Dermis blood vessel endothelial cell (primary cell): Measurements from ENCODE around the gene PTPRU. TPM values are rescaled to one million over a fixed set of nuclear protein-coding genes. Genes with fewer than 3 reads are reported as not detected.

Experiments
- DNase-seq: peaks from one replicate; pipeline ENCODE4 v3.0.0; 2010
- total RNA-seq: library from RNA; depleted of rRNA; stranded (reverse); fragments of >200 nt; gene quantifications from 2 replicates; pipeline ENCODE4 v1.2.3, GENCODE V29; 2014

Gene PTPRU
- total RNA-seq, 1 donor from 2014 or later, result 2.4 TPM

DNA sequence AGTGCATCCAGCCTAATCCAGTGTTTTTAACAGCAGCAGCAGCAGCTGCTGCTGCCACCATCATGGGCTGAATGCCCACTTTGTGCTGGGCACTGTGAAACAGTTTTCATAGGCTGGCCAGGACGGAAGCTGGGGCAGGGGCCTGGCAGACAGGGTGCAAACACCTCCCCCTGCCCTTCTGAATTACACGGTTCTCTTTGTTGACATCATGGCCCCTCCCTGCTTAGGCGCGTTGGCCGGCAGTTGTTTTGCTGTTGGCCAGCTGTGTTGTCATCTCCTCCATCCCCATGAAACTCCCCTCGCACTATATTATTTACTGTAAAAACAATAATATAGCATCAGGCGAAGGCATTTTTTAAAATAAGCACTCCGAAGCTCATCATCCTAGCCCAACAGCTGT is 33.1 kb downstream of the PTPRU start:
- no peak for DNase-seq

DNA sequence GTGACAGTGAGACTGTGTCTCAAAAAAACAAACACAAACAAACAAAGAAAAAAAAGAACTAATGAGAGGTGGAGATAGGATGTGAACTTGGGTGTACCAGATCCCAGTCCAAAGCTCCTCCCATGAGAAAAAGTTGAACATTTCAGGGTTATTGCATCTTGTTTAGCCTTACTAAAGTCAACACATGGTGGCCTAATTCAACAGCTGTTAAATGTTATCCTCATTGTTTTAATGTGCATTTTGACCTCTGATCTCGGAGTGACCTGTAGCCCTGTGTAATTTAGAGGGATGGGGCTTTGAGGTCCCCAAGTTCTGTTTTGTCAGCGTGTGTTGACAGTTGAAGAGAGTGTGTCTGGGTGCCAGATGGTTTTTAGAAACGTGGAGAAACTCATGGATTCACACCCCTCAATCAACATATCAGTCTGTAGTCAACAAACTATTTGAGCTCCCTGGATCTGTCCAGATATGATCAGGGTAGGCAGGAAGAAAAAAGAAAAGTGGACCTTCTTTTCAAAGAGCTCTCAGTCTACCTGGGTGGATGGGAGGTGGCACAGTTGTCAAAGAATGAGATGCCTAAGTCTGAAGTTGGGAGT is 34.7 kb downstream of the PTPRU start:
- DNase-seq, result no peak

DNA sequence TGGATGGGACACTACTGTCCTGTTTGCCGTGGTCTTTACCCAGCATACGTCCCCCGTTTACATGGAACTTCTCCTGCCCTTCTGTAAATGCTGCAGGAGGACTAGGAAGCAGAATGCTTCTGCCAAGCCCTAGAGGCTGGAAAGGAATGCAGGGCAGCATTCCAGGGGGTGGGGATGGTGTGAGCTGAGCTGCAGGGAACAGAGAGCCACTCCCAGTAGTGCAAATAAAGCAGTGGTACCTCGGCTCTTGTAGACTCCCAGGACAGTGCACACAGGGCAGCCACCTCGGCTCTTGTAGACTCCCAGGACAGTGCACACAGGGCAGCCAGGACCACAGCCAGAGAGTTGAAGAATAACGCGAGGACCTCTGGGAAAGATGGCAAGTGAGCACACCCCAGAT is 35.4 kb downstream of the PTPRU start:
- peak; percentile 30 for DNase-seq

DNA sequence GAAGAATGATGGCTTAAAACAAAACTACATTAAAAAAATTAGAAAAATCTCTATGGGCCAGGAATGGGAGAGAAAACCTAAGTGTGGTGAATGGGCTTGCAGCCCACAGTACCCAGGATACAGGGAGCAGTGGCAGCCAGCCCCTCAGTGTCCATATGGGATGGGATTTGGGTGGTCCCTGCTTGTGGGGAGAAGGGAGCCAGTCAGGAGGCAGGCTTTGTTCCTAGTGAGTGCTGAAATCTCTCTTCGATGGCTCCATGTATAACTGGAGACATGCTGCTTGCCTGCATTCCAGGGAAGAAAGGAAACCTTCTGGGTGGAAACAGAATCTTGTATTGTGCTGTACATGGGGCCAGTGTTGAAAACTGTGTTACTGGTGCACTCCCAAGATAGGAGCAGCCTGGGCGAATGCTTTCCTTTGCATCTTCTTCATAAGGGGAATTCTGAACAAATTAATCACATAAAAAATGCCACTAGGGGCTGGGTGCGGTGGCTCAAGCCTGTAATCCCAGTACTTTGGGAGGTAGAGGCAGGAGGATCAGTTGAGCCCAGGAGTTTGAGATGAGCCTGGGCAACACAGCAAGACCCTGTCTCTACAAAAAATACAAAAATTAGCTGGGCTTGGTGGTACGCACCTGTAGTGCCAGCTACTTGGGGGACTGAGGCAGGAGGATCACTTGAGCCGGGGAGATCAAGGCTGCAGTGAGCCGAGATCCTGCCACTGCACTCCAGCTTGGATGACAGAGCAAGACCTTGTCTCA is 36.0 kb downstream of the PTPRU start:
- DNase-seq, result no peak

DNA sequence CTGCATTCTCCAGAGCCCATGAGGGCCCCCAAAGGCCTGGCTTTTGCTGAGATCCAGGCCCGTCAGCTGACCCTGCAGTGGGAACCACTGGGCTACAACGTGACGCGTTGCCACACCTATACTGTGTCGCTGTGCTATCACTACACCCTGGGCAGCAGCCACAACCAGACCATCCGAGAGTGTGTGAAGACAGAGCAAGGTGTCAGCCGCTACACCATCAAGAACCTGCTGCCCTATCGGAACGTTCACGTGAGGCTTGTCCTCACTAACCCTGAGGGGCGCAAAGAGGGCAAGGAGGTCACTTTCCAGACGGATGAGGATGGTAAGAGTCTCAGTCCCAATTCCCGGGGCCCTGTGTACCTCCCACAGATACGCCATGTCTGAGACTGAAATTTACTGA is 39.1 kb downstream of the PTPRU start:
- no peak for DNase-seq

DNA sequence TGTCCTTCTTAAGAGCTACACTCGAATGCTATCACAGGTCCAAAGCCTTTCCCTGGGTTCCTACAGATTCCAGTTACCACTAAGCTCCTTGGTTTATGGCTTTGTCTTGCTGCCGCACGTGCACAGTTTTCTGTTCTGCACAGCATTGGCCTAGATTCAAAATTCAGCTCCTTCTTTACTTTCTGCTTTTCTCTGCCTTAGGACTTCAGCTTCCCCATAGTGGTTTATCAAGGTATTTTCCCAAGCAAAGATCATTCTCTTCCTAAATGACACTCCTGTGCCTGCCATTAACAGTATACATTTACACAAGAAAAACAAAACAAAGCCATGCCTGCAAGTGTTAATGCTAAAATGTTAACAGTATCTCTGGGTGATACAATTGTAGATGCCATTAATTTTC is 41.8 kb downstream of the PTPRU start:
- no peak for DNase-seq

DNA sequence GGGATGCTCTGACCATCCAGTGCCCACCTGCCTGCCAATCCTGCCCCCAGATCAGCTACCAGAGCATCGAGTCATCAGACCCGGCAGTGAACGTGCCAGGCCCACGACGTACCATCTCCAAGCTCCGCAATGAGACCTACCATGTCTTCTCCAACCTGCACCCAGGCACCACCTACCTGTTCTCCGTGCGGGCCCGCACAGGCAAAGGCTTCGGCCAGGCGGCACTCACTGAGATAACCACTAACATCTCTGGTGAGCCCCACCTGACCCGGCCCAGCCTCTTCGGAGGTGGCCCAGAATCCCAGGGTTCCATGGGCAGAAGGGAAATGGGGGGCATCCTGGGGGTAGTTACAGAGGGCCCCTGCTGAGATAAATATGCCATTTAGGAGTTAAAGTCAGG is 43.1 kb downstream of the PTPRU start:
- no peak for DNase-seq

DNA sequence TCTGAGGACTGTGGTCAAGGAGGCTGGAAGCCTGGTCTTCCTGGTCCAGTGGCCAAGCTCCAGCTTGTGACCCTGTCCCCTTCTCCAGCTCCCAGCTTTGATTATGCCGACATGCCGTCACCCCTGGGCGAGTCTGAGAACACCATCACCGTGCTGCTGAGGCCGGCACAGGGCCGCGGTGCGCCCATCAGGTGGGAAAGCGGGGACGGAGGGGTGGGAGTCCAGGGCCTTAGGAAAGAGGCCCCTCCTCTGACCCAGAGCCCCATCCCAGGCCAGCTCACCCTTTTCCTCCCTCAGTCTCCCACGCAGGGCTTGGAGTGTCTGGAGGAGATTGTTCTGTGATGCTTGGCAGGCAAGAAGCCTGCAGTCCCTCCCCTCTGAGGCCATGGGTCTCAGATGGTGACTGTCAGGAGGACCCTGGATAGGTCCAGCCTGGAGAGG is 43.6 kb downstream of the PTPRU start:
- DNase-seq, result no peak

DNA sequence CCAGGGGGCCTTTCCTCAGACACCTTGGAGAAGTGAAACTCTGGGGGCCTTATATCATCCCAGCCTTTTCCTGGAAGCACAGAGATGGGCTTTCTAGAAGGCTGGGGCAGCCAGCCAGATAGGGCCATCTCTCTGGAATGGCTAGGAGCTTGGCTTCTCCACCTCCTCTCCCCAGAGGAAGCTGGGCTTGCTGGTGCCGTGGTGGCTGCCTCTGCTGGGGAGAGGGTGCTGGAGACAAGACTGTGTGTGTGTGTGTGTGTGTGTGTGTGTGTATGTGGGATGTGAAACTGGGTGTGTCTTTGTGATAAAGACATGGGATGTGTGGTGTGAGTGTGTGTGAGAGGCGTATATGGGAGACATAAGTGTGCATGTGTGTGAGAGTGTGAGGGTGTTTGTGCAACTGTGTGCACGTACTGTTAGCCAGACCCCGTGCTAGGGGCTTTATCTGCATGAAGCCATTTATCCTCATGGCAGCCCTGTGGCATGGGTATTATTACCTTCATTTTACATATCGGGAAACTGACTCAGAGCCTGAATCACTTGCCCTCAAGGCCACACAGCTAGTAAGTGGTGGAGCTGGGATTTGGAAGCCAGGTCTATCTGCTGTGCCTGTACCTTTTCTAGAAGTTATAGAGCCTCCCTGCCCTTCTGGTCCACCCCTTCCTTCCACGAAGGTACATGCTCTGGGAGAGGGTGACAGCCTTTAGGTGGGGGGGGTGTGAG is 44.2 kb downstream of the PTPRU start:
- peak; percentile 31 for DNase-seq

DNA sequence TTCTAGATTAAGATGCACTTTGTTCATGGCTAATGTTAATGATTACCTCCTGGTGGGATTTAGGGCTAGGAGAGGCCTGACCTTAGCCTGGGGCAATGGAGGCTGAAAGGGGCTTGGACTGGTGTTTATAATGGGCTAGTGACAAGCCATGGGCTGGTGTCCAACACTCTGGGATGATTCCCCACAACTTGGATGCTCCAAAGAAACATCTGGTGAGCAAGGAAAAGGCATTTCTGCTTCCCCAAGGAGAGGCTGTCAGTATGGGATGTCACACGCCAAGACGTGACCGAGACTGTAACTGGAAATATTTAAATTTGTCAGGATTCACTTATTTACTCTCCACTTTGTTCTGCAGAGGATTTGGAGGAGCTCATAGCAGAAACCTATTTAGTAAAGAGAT is 45.2 kb downstream of the PTPRU start:
- no peak for DNase-seq

DNA sequence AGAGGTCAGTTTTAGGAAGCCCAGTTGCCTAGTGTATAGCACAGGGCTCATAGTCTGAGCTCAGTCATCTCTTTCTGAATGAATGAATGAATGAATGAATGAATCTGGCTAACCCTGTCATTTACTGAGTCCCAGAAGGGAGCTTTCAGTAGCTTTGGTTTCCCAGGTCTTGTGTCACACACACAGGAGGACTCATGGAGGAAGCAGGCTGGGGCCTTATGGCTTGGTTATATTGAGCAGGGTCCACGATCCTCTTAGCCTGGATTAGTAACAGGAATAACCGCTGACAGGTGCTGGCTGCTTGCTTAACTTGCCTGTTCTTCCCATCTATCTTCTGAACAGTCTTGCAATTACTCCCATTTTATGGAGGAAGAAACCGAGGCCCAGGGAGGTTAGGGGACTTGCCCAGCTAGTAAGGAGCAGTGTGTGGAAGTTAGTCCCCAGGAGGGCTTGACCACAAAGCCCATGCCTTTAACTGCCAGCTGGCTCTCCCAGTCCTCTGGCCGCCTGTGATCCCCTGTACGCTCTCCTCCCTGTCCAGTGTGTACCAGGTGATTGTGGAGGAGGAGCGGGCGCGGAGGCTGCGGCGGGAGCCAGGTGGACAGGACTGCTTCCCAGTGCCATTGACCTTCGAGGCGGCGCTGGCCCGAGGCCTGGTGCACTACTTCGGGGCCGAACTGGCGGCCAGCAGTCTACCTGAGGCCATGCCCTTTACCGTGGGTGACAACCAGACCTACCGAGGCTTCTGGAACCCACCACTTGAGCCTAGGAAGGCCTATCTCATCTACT is 46.0 kb downstream of the PTPRU start:
- no peak for DNase-seq

DNA sequence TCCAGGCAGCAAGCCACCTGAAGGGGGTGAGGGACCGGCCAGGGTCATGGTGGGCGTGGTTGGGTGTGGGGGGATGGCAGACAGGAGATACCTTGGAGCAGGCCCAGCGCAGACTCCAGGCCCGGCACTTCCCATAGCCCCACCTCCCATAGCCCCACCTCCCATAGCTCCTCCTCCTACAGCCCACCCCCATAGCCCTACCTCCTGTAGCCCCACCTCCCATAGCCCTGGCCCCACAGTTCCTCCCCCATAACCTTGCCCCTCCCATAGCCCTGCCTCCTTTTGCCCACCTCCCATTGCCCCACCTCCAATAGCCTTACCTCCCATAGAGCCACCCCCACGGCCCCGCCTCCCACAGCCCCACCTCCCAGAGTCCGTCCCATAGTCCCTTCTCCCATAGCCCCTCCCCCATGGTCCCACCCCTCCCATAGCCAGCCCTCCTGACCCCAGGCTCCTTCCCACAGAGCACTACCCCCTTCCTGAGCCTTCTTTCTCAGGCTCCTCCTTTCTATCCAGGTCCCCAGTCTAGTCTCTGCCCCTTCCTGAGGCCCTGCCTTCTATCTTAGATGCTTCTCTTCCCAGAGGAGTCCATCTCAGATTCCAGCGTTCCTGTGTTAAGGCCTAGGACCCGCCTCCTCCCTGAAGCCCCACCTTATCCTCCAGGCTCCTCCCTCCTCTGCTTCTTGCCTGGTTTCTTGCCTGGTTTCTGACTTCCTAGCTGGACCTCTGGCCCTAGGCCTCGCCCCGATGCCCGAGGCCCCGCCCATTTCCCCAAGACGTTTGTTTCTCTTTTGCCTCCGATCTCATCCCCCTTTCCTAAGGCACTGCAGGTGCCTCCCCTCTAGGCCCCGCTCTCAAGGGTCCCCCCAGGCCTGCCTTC is 46.8 kb downstream of the PTPRU start:
- DNase-seq, result peak; percentile 39

DNA sequence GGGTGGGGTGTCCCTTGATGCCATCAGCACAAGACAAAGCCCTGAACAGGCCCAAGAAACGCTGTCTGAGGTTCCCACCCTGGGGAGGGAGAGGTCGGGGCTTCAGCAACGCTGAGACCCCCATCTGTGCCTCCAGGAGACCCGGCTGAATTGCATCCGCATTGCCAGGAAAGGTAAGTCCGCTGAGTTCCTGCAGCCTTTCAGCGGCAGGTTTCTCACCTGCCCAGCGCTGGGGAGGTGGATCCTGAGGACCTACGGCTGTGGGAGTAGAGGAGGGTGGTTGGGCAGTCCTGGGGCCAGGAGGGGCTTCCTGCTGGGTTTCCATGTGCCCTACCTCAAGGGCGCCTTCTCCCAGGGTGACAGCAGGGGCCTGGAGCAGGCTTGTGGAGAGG is 47.5 kb downstream of the PTPRU start:
- no peak for DNase-seq

DNA sequence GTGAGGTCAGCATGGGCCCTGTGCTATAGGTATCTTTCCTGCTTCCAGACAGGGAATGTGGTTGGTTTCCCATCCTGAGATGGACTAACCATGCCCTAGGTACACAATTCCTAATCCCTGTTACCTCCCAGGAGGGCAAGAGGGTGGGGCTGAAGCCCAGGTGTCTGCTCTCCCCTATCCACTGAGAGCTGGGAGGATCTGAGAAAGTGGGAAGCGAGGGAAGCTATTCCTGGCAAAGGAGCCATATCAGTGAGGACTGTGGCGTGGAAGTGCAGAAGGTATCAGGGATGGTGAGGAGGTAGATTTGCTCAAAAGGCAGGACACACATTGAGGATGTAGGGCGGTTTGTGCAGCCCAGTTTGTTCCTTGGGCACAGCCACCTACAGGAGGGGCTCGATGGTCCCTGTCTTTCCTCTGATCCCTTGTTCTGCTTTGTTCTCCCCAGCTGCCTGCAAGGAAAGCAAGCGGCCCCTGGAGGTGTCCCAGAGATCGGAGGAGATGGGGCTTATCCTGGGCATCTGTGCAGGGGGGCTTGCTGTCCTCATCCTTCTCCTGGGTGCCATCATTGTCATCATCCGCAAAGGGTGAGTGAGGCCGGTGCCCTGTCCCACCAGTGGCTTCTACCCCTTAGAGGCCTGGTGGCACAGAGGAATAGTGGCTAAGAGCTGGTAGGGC is 48.1 kb downstream of the PTPRU start:
- DNase-seq, result no peak

DNA sequence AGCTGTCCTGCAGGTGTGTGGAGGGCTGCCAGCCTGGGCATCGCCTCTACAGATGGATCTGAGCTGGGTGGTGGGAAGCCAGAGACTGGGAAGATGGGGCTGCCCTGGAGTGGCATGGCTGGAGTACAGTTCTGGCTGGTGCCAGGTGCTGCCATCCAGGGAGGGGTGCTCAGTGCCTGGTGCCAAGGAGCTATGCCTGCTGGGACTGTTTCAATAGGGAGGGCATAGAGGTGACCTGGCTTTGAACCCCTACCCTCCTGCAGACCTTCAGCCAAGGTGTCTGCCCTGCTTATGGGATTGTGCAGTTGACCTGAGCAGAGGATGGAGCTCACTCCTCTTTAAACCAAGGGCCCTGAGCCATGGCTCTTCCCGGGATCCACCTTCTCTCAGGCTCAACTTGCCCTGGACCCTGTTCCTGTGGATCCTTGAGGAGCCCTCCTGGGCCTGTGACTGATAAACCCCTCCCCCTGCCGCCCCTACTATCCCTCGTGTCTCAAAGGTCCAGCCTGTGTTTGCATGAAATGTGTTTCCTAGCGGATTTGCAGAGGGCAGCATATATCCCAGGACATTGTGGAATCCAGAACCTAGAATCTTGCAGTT is 48.7 kb downstream of the PTPRU start:
- no peak for DNase-seq

DNA sequence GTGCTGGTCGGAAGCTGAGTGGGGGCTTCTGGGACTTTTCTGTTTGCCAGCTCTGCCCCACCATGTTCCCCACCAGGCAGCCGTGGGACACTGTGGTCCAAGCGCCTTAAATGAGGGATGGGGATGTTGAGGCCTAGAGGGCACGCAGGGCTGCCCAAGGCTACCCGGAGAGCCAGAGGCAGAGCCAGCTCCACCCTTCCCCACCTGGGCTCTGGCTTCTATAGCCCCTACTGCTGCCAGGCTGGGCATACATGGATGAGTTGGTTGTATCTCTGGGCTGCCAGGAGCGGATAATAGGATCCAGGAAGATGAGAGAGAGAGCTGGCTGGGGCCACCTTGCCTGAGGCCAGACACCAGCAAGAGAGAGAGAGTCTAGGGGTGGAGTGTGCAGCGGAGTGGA is 49.4 kb downstream of the PTPRU start:
- no peak for DNase-seq

DNA sequence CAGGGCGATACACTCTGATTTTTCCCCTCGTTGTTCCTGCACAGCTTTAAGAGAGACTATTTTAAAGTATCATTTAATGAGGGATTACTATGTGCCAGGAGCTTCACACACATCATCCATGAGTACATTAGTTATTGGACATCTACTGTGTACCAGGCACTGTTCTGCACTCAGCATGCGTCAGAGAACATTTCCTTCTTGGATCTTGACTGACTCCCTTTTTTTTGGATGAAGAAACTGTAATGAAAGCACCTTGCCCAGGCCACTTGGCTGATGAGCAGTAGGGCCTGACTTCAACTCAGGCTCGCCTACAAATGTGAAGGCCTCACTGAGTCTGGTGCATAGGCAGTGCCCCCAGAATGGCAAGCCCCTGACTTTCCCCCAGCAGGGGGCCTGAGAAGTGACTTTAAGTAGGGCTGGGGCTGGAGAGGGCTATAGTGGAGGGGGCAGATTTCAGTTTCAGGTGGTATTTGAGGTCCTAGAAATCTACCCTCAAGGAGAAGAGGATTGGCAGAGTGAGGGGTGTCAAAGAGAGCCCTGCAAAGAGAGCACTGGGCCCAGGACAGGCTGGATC is 50.0 kb downstream of the PTPRU start:
- DNase-seq, result no peak

DNA sequence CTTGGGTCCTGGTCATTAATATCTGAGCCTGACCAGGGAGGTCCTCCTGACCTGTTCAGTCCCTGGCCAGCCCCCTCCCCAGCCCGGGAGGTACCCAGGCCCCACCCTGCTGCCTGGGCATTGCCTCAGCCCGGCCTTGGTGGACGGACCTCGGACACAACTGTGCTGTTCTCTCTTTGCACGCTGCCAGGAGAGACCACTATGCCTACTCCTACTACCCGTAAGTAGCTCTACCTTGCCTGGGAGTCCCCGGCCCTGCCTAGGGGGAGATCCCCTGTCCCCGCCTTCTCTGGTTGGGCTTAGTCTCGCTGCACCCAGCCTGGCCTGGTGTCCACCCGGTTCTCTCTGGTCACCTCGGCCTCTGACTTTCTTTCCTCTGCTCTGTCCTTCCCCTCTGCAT is 53.2 kb downstream of the PTPRU start:
- DNase-seq, result no peak

DNA sequence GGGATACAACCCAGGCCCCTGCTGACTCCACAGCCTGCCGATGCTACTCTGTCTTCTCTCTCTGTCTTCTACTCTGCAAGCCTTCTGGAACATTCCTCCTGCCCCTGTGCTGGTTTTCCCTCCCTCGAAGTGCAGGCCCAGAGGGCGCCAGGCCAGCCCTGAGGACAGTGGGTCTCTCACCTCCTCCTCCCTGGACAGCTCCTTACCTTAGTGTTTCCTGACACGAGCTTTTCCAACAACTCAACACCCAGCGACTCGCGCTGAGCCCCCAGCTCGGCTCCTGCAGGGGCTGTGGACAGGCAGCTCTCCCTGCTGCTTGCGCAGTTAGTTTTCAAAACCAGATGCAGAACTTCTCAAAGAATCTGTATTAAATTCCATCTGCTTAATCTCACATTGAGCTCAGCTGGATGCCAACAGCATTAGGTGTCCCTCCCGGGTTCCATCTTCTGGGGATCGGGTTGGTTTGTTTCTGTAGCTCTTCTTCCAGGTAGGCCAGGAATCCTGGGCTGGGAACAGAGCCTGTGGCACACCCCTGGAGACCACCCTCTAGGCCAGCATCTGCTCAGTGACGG is 54.2 kb downstream of the PTPRU start:
- no peak for DNase-seq

DNA sequence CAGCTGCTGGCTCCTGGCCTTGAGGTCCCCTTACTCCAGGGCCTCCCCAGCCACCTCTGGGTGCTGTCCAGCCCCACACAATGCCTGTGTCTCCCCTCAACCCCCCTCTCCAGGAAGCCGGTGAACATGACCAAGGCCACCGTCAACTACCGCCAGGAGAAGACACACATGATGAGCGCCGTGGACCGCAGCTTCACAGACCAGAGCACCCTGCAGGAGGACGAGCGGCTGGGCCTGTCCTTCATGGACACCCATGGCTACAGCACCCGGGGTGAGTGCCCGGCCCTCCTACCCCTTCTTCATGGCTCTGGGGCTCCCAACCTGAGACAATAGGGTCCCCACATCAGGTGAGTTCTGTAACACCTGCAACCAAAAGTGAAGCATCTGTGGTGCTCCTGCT is 55.4 kb downstream of the PTPRU start:
- no peak for DNase-seq
